Esophagus squamous epithelium (tissue), 4 donors: ENCODE measurements around the gene CTTN.
"Not testable (repeated sequence)": the region's sequence is repeated elsewhere in the genome, so short reads cannot be mapped to it uniquely, and the experiment has no call there.

Experiments used
- POLR2A ChIP-seq, 4 donors: fragments of 450-650 bp; IDR thresholded peaks; one replicate each; pipeline ENCODE4 v1.6.1; 2017; ENCODE audit warnings: antibody characterized with exemption in 4 of 4, mild to moderate bottlenecking in 4 of 4, moderate library complexity in 3 of 4
- TF ChIP-seq, protein P1 (sequence below), 6 experiments: fragments of 450-650 bp in 4 of 6; fragments of 200-600 bp in 2 of 6; sonication (generic) in 2 of 6; IDR thresholded peaks; one replicate each; pipeline ENCODE4 v1.5.1; 2016 to 2019; ENCODE audit warnings: antibody characterized with exemption in 6 of 6, mild to moderate bottlenecking in 4 of 6, moderate library complexity in 4 of 6

- TF ChIP-seq POLR2A (IDR thresholded peaks at IDR 0.05), result not testable (repeated sequence)
- TF ChIP-seq, protein P1, sequence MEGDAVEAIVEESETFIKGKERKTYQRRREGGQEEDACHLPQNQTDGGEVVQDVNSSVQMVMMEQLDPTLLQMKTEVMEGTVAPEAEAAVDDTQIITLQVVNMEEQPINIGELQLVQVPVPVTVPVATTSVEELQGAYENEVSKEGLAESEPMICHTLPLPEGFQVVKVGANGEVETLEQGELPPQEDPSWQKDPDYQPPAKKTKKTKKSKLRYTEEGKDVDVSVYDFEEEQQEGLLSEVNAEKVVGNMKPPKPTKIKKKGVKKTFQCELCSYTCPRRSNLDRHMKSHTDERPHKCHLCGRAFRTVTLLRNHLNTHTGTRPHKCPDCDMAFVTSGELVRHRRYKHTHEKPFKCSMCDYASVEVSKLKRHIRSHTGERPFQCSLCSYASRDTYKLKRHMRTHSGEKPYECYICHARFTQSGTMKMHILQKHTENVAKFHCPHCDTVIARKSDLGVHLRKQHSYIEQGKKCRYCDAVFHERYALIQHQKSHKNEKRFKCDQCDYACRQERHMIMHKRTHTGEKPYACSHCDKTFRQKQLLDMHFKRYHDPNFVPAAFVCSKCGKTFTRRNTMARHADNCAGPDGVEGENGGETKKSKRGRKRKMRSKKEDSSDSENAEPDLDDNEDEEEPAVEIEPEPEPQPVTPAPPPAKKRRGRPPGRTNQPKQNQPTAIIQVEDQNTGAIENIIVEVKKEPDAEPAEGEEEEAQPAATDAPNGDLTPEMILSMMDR (IDR thresholded peaks at IDR 0.05), result not testable (repeated sequence)
Observed at GRCh38 chr11:70454811-70455210, 56.5 kb downstream of the CTTN start.
